HepG2 (cell line): ENCODE results near the gene TMEM231. TPM values are rescaled to one million over a fixed set of nuclear protein-coding genes. Genes with fewer than 3 reads are reported as not detected.

Source experiments
- CCAR2 ChIP-seq: fragments of 200-400 bp; formaldehyde crosslinking; optimal IDR thresholded peaks from 2 replicates; pipeline ENCODE3; 2018; ENCODE audit warnings: low read depth, mild to moderate bottlenecking, low read length, moderate library complexity
- FOXP1 ChIP-seq, 2 experiments: fragments of 450-650 bp in 1 of 2; IDR thresholded peaks; 2 replicates each; pipeline ENCODE4 v1.6.1; 2017 to 2018; ENCODE audit warnings: antibody characterized with exemption in 1 of 2
- GATAD2A ChIP-seq: IDR thresholded peaks from 2 replicates; pipeline ENCODE4 v1.6.1; 2016
- JUND ChIP-seq: sonication (generic); formaldehyde crosslinking; IDR thresholded peaks from 2 replicates; pipeline ENCODE4 v1.8.0; 2022; ENCODE audit warnings: mild to moderate bottlenecking, missing genetic modification reagents
- MIER2 ChIP-seq: IDR thresholded peaks from 2 replicates; pipeline ENCODE4 v1.6.1; 2016; ENCODE audit warnings: missing biosample characterization, missing genetic modification reagents
- PAXIP1 ChIP-seq: sonication (generic); formaldehyde crosslinking; conservative IDR thresholded peaks from 2 replicates; pipeline ENCODE4 v1.4.0; 2020; ENCODE audit warnings: mild to moderate bottlenecking, missing genetic modification reagents, moderate library complexity
- REPIN1 ChIP-seq: sonication (generic); formaldehyde crosslinking; IDR thresholded peaks from 2 replicates; pipeline ENCODE4 v1.8.0; 2022; ENCODE audit warnings: missing genetic modification reagents, low read depth, mild to moderate bottlenecking, borderline replicate concordance
- SOX13 ChIP-seq, 3 experiments: fragments of 450-650 bp in 1 of 3; sonication (generic) in 1 of 3; formaldehyde crosslinking in 1 of 3; IDR thresholded peaks in 2 of 3; conservative IDR thresholded peaks in 1 of 3; 2 replicates each; pipeline versions ENCODE4 v1.5.0 to v1.6.1; 2016 to 2020; ENCODE audit warnings: antibody characterized with exemption in 1 of 3, mild to moderate bottlenecking in 1 of 3, missing compliant biosample characterization in 1 of 3, missing genetic modification reagents in 1 of 3, moderate library complexity in 1 of 3
- ZBTB2 ChIP-seq: sonication (generic); formaldehyde crosslinking; IDR thresholded peaks from 2 replicates; pipeline ENCODE4 v1.8.0; 2022; ENCODE audit warnings: low read depth, missing genetic modification reagents
- ZHX1 ChIP-seq: sonication (generic); formaldehyde crosslinking; IDR thresholded peaks from 2 replicates; pipeline ENCODE4 v1.8.1; 2022; ENCODE audit warnings: low read depth, mild to moderate bottlenecking, missing genetic modification reagents
- ZMYM3 ChIP-seq: sonication (generic); formaldehyde crosslinking; IDR thresholded peaks from 2 replicates; pipeline ENCODE4 v1.5.1; 2020; ENCODE audit warnings: mild to moderate bottlenecking, missing genetic modification reagents
- ZNF451 ChIP-seq: sonication (generic); formaldehyde crosslinking; IDR thresholded peaks from 2 replicates; pipeline ENCODE4 v1.5.0; 2020; ENCODE audit warnings: mild to moderate bottlenecking, missing genetic modification reagents
- ZNF772 ChIP-seq: sonication (generic); formaldehyde crosslinking; IDR thresholded peaks from 2 replicates; pipeline ENCODE4 v1.5.0; 2020; ENCODE audit warnings: mild to moderate bottlenecking, missing genetic modification reagents
- polyA plus RNA-seq, 8 experiments: library from polyadenylated mRNA; depleted of rRNA in 3 of 8; stranded (reverse) in 7 of 8; unstranded in 1 of 8; fragments of >200 nt; fragmentation: Illumina TruSeq in 4 of 8; extraction: Trizol in 4 of 8; gene quantifications; 2 replicates each; pipeline versions ENCODE4 v1.2.1 to v1.2.3, GENCODE V29; 2011 to 2016; ENCODE audit warnings: low read depth in 4 of 8, missing spikeins in 1 of 8, mixed read lengths in 1 of 8; ENCODE audit not compliant: insufficient read depth in 1 of 8
- total RNA-seq, 5 experiments: library from RNA; depleted of rRNA; stranded (reverse); fragments of >200 nt; fragmentation: Illumina TruSeq; extraction: Trizol; gene quantifications; 2 replicates each; pipeline ENCODE4 v1.2.3, GENCODE V29; 2016; ENCODE audit warnings: low read depth in 1 of 5
- TF ChIP-seq, protein P1 (sequence below): IDR thresholded peaks from 2 replicates; pipeline ENCODE4 v1.6.1; 2012; ENCODE audit warnings: low read depth, low read length, improper control_type of control experiment
- TF ChIP-seq, protein P2 (sequence below): IDR thresholded peaks from 2 replicates; pipeline ENCODE4 v1.6.1; 2016; ENCODE audit warnings: low read depth

The TMEM231 gene
- total and polyA plus RNA-seq, 2 of the 13 experiments (the other 11 are each of a cell fraction or from before 2014, with no cell fraction given) = 3.5 to 7.4 TPM

- 0 out of 2 replicates have a peak, but pooled peaks have one; percentile 54 for TF ChIP-seq JUND
- no peak for TF ChIP-seq ZNF772 (CRISPR knock-in tag)
- TF ChIP-seq, protein P1, sequence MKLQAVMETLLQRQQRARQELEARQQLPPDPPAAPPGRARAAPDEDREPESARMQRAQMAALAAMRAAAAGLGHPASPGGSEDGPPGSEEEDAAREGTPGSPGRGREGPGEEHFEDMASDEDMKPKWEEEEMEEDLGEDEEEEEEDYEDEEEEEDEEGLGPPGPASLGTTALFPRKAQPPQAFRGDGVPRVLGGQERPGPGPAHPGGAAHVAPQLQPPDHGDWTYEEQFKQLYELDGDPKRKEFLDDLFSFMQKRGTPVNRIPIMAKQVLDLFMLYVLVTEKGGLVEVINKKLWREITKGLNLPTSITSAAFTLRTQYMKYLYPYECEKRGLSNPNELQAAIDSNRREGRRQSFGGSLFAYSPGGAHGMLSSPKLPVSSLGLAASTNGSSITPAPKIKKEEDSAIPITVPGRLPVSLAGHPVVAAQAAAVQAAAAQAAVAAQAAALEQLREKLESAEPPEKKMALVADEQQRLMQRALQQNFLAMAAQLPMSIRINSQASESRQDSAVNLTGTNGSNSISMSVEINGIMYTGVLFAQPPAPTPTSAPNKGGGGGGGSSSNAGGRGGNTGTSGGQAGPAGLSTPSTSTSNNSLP = peak; percentile 91
- TF ChIP-seq MIER2 = 0 out of 2 replicates have a peak, but pooled peaks have one; percentile 39
- TF ChIP-seq CCAR2 = no peak
- no peak for TF ChIP-seq ZBTB2
- TF ChIP-seq, protein P2, sequence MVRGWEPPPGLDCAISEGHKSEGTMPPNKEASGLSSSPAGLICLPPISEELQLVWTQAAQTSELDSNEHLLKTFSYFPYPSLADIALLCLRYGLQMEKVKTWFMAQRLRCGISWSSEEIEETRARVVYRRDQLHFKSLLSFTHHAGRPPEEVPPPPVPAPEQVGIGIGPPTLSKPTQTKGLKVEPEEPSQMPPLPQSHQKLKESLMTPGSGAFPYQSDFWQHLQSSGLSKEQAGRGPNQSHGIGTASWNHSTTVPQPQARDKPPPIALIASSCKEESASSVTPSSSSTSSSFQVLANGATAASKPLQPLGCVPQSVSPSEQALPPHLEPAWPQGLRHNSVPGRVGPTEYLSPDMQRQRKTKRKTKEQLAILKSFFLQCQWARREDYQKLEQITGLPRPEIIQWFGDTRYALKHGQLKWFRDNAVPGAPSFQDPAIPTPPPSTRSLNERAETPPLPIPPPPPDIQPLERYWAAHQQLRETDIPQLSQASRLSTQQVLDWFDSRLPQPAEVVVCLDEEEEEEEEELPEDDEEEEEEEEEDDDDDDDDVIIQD = peak; percentile 18; the same call in 1 of the 2 replicates
- no peak for TF ChIP-seq FOXP1 (IDR thresholded peaks at IDR 0.05)
- TF ChIP-seq FOXP1 (CRISPR knock-in tag; IDR thresholded peaks at IDR 0.05) = peak; percentile 41; the same call in 1 of the 2 replicates
- peak; percentile 39; the same call in 1 of the 2 replicates for TF ChIP-seq GATAD2A (CRISPR knock-in tag)
- TF ChIP-seq REPIN1 (CRISPR knock-in tag) = peak; percentile 68; the same call in 1 of the 2 replicates
- TF ChIP-seq SOX13 (IDR thresholded peaks at IDR 0.05) = peak; percentile 50; the same call in 1 of the 2 replicates
- peak in 1 of 2 experiments; percentile 75; a peak in 2 of 4 replicates for TF ChIP-seq SOX13 (CRISPR knock-in tag; conservative IDR thresholded peaks at IDR 0.05 in 1 of 2, IDR thresholded peaks at IDR 0.05 in 1 of 2)
- TF ChIP-seq PAXIP1 = peak; percentile 61
- no peak for TF ChIP-seq ZHX1 (CRISPR knock-in tag)
- TF ChIP-seq ZMYM3 = peak; percentile 66; the same call in 1 of the 2 replicates
- TF ChIP-seq ZNF451 (CRISPR knock-in tag) = no peak
Measured at GRCh38 chr16:75527825-75528299, 28.2 kb downstream of the TMEM231 start (continued).
